T-cell (primary cell): Measurements from ENCODE around the gene KIF3A. TPM values are rescaled to one million over a fixed set of nuclear protein-coding genes. Genes with fewer than 3 reads are reported as not detected.

Experiments
- ATAC-seq, 4 experiments: fragments of 200-7000 bp in 3 of 4; fragments of 150-1000 bp in 1 of 4; cut with Tn5 transposase; replicated peaks in 1 of 4; 1 replicate in 3 of 4; 2 replicates in 1 of 4; pipeline ENCODE4 v1.10.0; 2021; ENCODE audit warnings: moderate library complexity in 3 of 4, mild to moderate bottlenecking in 2 of 4, moderate number of reproducible peaks in 1 of 4
- CTCF ChIA-PET, 2 donors: fragments of 300-600 bp; sonication (Branson Sonifier 250); formaldehyde crosslinking; loops; one replicate each; lab custom pipeline; 2022; ENCODE audit warnings: antibody characterized with exemption in 2 of 2; lab: Charles Lee
- POLR2A ChIA-PET, 2 donors: fragments of 300-600 bp; sonication (Branson Sonifier 250); formaldehyde crosslinking; loops; one replicate each; lab custom pipeline; 2022; ENCODE audit warnings: antibody characterized with exemption in 2 of 2; lab: Charles Lee
- DNase-seq, 35 experiments: peaks; one replicate each; pipeline versions ENCODE4 v3.0.0 to v3.0.0-alpha.2; 2013 to 2023
- H3K27ac ChIP-seq: one replicate; pipeline ENCODE4 v1.5.1; 2013; ENCODE audit warnings: low read length
- H3K27me3 ChIP-seq, 2 experiments: replicated peaks in 1 of 2; 1 replicate in 1 of 2; 2 replicates in 1 of 2; pipeline versions ENCODE4 v1.6.1 to v1.7.0; 2013; ENCODE audit warnings: low read length in 1 of 2, mixed read lengths in 1 of 2; ENCODE audit not compliant: control insufficient read depth in 2 of 2, insufficient read depth in 2 of 2; ENCODE audit errors: extremely low read depth in 1 of 2
- H3K36me3 ChIP-seq, 2 donors: 1 replicate in 1 of 2; 2 replicates in 1 of 2; pipeline versions ENCODE4 v1.6.1 to v1.7.0; 2013; ENCODE audit warnings: low read length in 1 of 2; ENCODE audit not compliant: control insufficient read depth in 2 of 2, insufficient read depth in 1 of 2; ENCODE audit errors: extremely low read depth in 1 of 2
- H3K4me1 ChIP-seq, 2 experiments: 1 replicate in 1 of 2; 2 replicates in 1 of 2; pipeline versions ENCODE4 v1.6.1 to v1.7.0; 2013; ENCODE audit warnings: low read length in 2 of 2, mixed read lengths in 1 of 2; ENCODE audit not compliant: insufficient read depth in 2 of 2, control insufficient read depth in 1 of 2; ENCODE audit errors: extremely low read depth in 1 of 2
- H3K4me3 ChIP-seq, 2 donors: 1 replicate in 1 of 2; 2 replicates in 1 of 2; pipeline versions ENCODE4 v1.5.1 to v1.7.0; 2013; ENCODE audit warnings: mild to moderate bottlenecking in 2 of 2, low read length in 1 of 2, moderate library complexity in 1 of 2; ENCODE audit not compliant: control insufficient read depth in 1 of 2; ENCODE audit errors: extremely low read depth in 1 of 2
- H3K9me3 ChIP-seq: 2 replicates; pipeline ENCODE4 v1.7.0; 2013
- H3K27ac Mint-ChIP-seq, 2 donors: one replicate each; pipeline ENCODE4 v1.8.0; 2020 to 2021; ENCODE audit warnings: mild to moderate bottlenecking in 2 of 2, mixed read lengths in 2 of 2
- H3K27me3 Mint-ChIP-seq, 2 donors: one replicate each; pipeline ENCODE4 v1.8.0; 2021 to 2022; ENCODE audit warnings: mixed read lengths in 2 of 2
- H3K36me3 Mint-ChIP-seq: one replicate; pipeline ENCODE4 v1.8.0; 2021; ENCODE audit warnings: mixed read lengths
- H3K4me1 Mint-ChIP-seq, 3 donors: one replicate each; pipeline ENCODE4 v1.8.0; 2020 to 2022; ENCODE audit warnings: mixed read lengths in 3 of 3, mild to moderate bottlenecking in 1 of 3
- H3K4me3 Mint-ChIP-seq, 3 donors: one replicate each; pipeline ENCODE4 v1.8.0; 2020 to 2022; ENCODE audit warnings: mild to moderate bottlenecking in 3 of 3, mixed read lengths in 3 of 3, moderate library complexity in 3 of 3
- H3K9me3 Mint-ChIP-seq, 3 donors: one replicate each; pipeline ENCODE4 v1.8.0; 2020 to 2022; ENCODE audit warnings: mixed read lengths in 3 of 3
- whole genome bisulfite sequencing: methylation state at CpG from one replicate; pipeline ENCODE4 v1.1.5; 2013; ENCODE audit warnings: missing lambda C conversion rate; ENCODE audit not compliant: insufficient coverage; 5-methylcytosine and 5-hydroxymethylcytosine counted together
- total RNA-seq, 35 experiments: library from RNA in 6 of 35; stranded (reverse) in 6 of 35; fragments of 120-200 nt in 1 of 35; gene quantifications; one replicate each; pipeline versions ENCODE4 v1.2.1 to v1.2.4 and lab custom pipeline; 2013 to 2026

KIF3A gene
- total RNA-seq, 5 donors from 2014 or later (not counting 1 experiment from before 2014, with no cell fraction given), result 13.8 to 15.9 (median 15.2) TPM

DNA sequence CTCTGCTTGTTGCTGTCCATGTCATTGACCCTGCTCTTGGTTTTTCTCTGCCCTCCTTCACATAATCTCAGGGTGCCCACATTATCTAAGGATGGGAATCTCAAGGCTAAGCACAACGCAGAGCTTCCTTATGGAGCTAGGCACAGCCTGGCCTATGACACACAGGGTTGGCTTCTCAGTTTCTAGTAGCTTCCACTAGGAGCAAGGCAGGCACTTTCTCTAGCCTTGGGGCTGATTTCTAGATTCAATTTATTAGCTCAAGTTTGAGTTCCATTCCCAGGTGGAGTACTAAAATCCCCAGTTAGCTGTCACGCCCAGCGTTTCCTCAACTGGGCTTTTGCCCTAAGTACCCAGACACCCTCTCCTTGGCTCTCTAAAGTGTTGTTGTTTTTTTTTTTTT is 51.2 kb downstream of the KIF3A start:
- CTCF ChIA-PET, result interaction anchor here in 1 of 2 donors (0.9 kb wide), 1 partner anchor 18 kb away, joined by 4 read pairs; no protein-coding TSS in a partner anchor
- 89% methylated on average over 1 of the region's 3 CpGs for WGBS
- Mint-ChIP-seq H3K27ac (no peak overlapping the region), H3K27me3 (no peaks in the 10 kb centered on the region), H3K4me1 (peaks cover 19 to 30% (median 26%) of the 10 kb centered on the region in 3 donors), H3K9me3 (no peaks in the 10 kb centered on the region), H3K36me3 (peaks cover 4% of the 10 kb centered on the region), H3K4me3 (no peak overlapping the region)
- no peak for DNase-seq
- H3K36me3 ChIP-seq, result no peaks in the 10 kb centered on the region
- no peaks in the 10 kb centered on the region for H3K9me3 ChIP-seq
- H3K4me1 ChIP-seq, result peaks cover 9 to 11% of the 10 kb centered on the region in 2 experiments
- H3K27ac ChIP-seq, result no peak overlapping the region
- no peak for ATAC-seq
- no peaks in the 10 kb centered on the region for H3K27me3 ChIP-seq
- POLR2A ChIA-PET, result no interaction called here
- no peak overlapping the region for H3K4me3 ChIP-seq

DNA sequence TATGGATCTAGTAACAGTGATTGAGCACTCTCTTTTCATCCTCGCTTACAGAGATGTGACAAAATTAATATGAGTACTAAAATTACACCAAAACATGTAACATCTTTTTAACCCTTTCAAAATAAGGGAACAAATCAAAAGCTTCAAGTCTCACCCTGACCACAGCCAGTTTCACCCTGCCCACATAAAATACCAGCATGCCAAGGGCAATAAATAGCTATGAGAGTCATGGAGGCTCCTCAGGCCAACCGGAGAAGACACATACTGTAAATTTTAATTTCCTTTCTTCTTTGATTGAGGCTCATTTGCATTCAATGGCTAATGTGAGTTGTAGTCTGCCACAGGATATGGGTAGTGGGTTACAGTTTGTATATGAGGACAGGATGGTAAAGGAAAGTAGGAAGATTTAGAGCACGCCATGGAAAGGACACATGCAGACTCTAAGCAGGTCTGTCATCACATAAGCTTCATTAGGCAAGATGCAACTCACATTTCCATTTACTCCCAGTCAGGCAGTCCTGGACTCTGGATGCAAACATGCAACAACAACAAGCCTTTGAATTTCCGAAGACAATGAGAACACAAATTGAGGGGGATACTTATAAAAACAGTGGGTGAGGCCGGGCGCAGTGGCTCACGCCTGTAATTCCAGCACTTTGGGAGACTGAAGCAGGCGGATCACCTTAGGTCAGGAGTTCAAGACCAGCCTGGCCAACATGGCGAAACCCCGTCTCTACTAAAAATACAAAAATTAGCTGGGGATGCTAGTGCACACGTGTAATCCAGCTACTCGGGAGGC is 52.2 kb downstream of the KIF3A start:
- CTCF ChIA-PET, result no interaction called here
- Mint-ChIP-seq H3K27me3 (no peaks in the 10 kb centered on the region), H3K4me1 (peaks cover 19 to 30% (median 26%) of the 10 kb centered on the region in 3 donors), H3K9me3 (no peaks in the 10 kb centered on the region), H3K4me3 (no peak overlapping the region), H3K36me3 (peaks cover 4% of the 10 kb centered on the region), H3K27ac (no peak overlapping the region)
- ATAC-seq, result no peak
- no peaks in the 10 kb centered on the region for H3K27me3 ChIP-seq
- POLR2A ChIA-PET, result interaction anchor here in 1 of 2 donors (0.7 kb wide), 1 partner anchor 10 kb away, joined by 3 read pairs; no protein-coding TSS in a partner anchor
- H3K4me1 ChIP-seq, result peaks cover 9 to 11% of the 10 kb centered on the region in 2 experiments
- H3K36me3 ChIP-seq, result no peaks in the 10 kb centered on the region
- 80% methylated on average over 3 of the region's 12 CpGs for WGBS
- H3K9me3 ChIP-seq, result no peaks in the 10 kb centered on the region
- no peak overlapping the region for H3K27ac ChIP-seq
- no peak overlapping the region for H3K4me3 ChIP-seq
- DNase-seq, result no peak

DNA sequence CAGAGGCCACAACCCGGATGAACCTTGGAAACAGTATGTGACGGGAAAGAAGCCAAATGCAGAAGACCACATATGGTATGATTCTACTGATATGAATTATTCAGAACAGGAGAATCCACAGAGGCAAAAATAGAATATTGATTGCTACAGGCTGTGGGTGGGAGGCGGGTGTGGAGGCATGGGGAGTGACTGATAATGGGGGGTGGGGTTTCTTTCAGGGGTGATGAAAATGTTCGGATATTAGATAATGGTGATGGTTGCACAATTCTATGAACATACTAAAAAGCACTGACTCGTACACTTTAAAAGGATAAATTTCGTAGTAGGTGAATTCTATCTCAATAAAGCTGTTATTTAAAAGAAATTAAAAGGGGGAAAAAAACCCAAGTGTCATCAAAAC is 52.9 kb downstream of the KIF3A start:
- H3K27me3 Mint-ChIP-seq, result no peaks in the 10 kb centered on the region
- 100% methylated on average over 1 of the region's 6 CpGs for WGBS

DNA sequence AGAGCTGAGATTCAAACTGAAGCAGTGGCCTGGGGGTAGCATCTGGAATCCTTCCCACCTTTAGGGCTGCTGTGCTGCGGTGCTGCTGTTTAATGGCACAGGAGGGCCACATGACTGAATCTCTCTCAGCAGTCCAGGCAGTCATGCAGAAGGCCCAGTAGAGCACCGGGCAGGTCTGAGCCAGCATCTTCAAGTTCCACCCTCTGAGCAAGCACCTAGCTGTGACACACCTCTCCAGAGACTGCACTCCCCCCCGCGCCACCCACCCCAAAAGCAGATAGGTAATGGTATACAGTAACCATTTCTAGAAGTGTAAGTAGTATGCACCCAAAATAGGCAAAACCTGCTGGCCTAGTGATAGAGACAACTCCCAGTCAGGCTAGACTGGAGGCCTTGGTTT is 55.4 kb downstream of the KIF3A start:
- ATAC-seq (no peak), DNase-seq (no peak)
- no peak overlapping the region for H3K27ac ChIP-seq
- ChIA-PET CTCF (no interaction called here), POLR2A (interaction anchor here in 1 of 2 donors (0.7 kb wide), 1 partner anchor 13 kb away, joined by 3 read pairs; no protein-coding TSS in a partner anchor)
- Mint-ChIP-seq H3K4me3 (no peak overlapping the region), H3K27me3 (no peaks in the 10 kb centered on the region), H3K27ac (no peak overlapping the region), H3K9me3 (no peaks in the 10 kb centered on the region), H3K36me3 (no peaks in the 10 kb centered on the region), H3K4me1 (peaks cover 3 to 9% (median 5%) of the 10 kb centered on the region in 3 donors)
- 89% methylated on average over 1 of the region's 4 CpGs for WGBS
- H3K9me3 ChIP-seq, result no peaks in the 10 kb centered on the region
- H3K4me3 ChIP-seq, result no peak overlapping the region
- H3K27me3 ChIP-seq, result no peaks in the 10 kb centered on the region
- no peaks in the 10 kb centered on the region for H3K4me1 ChIP-seq
- no peaks in the 10 kb centered on the region for H3K36me3 ChIP-seq

More for the DNA sequence above, 52.9 kb downstream of the KIF3A start:
- Histone ChIP-seq H3K36me3 (no peaks in the 10 kb centered on the region), H3K9me3 (no peaks in the 10 kb centered on the region), H3K27ac (no peak overlapping the region), H3K4me1 (peaks cover 9 to 11% of the 10 kb centered on the region in 2 experiments), H3K4me3 (no peak overlapping the region), H3K27me3 (no peaks in the 10 kb centered on the region)
- POLR2A ChIA-PET, result no interaction called here
- DNase-seq (no peak), ATAC-seq (no peak)
- H3K27ac Mint-ChIP-seq, result no peak overlapping the region
- H3K36me3 Mint-ChIP-seq, result peaks cover 2% of the 10 kb centered on the region
- peaks cover 19 to 28% (median 25%) of the 10 kb centered on the region in 3 donors for H3K4me1 Mint-ChIP-seq
- no peaks in the 10 kb centered on the region for H3K9me3 Mint-ChIP-seq
- H3K4me3 Mint-ChIP-seq, result no peak overlapping the region
- CTCF ChIA-PET, result no interaction called here

DNA sequence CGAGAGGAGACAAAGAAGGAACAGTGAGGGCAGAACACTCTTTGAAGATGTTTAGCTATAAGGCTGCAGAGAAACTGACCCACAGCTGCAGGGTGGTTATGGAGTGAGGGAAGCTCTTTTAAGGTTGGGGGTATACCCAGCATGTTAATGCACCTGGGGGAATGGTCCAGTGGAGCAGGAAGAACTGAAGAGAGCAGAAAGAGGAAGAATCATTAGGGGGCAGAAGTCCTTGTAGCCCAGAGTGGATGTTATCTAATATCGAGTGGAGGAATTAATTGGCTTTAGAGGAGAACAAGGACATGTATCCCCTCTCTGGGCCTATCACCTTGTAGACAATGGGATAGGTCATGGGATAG is 55.9 kb downstream of the KIF3A start:
- WGBS, result 100% methylated on average over 1 of the region's 2 CpGs
- H3K9me3 ChIP-seq, result no peaks in the 10 kb centered on the region
- no peak overlapping the region for H3K27ac Mint-ChIP-seq
- ChIA-PET CTCF (no interaction called here), POLR2A (no interaction called here)
- H3K36me3 ChIP-seq, result no peaks in the 10 kb centered on the region
- no peaks in the 10 kb centered on the region for H3K36me3 Mint-ChIP-seq
- no peak for DNase-seq
- no peaks in the 10 kb centered on the region for H3K9me3 Mint-ChIP-seq
- H3K4me3 Mint-ChIP-seq, result no peak overlapping the region
- H3K27me3 Mint-ChIP-seq, result no peaks in the 10 kb centered on the region
- no peak overlapping the region for H3K27ac ChIP-seq
- no peak for ATAC-seq
- H3K4me1 Mint-ChIP-seq, result peaks cover 3 to 8% (median 5%) of the 10 kb centered on the region in 3 donors
- H3K4me1 ChIP-seq, result no peaks in the 10 kb centered on the region
- H3K4me3 ChIP-seq, result no peak overlapping the region
- no peaks in the 10 kb centered on the region for H3K27me3 ChIP-seq

DNA sequence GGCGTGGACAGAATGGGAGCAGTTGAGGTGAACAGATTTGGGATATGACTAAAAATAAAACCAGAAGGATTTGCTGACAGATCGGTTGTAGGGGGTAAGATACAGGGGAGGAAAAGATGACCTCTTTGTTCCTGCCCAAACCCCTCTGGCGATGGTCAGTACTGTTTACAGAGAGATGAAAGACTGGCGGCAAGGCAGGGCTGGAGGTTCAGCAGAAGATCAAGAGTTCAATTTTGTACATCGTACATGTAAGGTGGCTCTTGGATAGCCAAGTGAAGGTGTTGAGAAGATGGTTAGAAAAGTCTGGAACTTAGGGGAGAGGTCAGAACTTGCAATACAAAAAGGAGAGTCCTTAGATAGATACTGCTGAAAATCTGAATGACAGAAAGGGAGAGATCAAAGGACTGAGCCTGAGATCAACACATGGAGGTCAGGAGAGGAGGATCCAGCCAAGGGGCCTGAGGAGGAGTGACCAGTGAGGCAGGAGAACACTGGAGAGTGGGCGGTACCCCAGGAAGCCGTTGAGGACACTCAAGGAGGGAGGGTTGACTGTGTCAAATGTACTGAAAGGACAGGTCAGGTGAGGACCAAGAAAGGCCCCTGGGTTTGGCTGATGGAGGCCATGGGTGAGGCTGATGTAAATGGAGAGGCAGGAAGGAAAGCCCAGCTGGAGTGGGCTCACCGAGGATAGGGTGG is 56.4 kb downstream of the KIF3A start:
- Mint-ChIP-seq H3K27me3 (no peaks in the 10 kb centered on the region), H3K4me1 (peaks cover 3 to 10% (median 5%) of the 10 kb centered on the region in 3 donors), H3K27ac (no peak overlapping the region), H3K4me3 (no peak overlapping the region), H3K9me3 (no peaks in the 10 kb centered on the region), H3K36me3 (no peaks in the 10 kb centered on the region)
- WGBS, result 96% methylated on average over 8 of the region's 8 CpGs
- Histone ChIP-seq H3K9me3 (no peaks in the 10 kb centered on the region), H3K4me3 (no peak overlapping the region), H3K27ac (no peak overlapping the region), H3K27me3 (no peaks in the 10 kb centered on the region), H3K36me3 (no peaks in the 10 kb centered on the region), H3K4me1 (peaks cover 0 to 1% of the 10 kb centered on the region in 2 experiments)
- CTCF ChIA-PET, result no interaction called here
- DNase-seq (no peak), ATAC-seq (no peak)
- POLR2A ChIA-PET, result no interaction called here
